DMS79 (cell line): ENCODE results near the gene XRCC4.

ENCODE experiments used
- DNase-seq: peaks from one replicate; lab custom pipeline; 2025; lab: John Stamatoyannopoulos, UW

Gene XRCC4

DNA sequence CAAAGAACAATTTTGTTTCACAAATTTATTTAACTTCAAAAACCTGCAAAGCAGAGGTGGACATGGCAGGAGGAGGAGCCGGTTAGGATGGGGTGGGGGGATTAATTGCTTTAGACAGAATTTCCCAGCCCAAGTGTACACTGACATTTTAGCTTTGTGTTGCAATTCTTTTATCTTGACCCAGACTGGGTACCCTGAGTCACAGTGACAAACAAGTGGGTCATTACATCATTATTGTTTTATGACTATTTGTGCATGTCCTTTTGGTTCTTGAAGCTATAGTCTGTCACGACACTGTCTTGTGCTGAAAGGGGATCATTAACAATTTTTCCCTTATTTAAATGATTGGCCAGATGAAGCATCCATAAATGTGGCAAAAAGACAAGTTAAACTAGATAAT lies 309.7 kb downstream of the XRCC4 start:
- no peak for DNase-seq

- no peak for DNase-seq
Measured at GRCh38 chr5:83388608-83389007, 311.3 kb downstream of the XRCC4 start.

DNA sequence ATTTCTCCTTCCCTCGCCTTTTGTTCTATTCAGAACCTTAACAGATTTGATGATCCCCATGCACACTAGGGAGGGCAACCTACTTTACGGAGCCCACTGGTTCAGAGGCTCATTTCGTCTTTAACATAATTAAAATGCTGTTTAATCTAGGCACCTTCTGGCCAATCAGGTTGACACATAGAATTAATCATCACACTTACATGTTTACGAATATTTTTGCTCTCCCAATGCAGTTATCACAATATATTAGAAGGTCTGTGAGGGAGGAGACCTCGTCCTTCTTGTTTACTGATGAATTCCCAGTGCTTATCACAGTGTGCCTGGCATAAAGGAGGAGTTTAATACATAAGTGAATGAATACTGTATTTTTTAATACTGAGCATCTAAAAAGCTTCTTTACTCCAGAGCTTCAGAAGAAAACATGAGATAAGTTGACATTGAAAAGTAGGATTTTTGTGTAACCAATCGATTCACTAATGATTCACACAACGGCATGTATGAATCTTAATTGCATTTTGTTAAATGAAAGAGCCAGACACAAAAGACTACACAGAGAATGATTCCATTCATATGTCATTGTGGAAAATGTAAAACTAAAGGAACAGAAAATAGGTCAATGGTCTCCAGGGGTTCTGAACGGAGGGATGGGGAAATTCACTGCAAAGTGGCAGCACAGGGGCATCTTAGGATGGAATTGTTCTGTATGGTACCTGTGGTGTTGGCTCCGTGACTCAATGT lies 315.6 kb downstream of the XRCC4 start:
- DNase-seq, result no peak

- DNase-seq, result no peak
Measured at GRCh38 chr5:83393504-83393866, 316.1 kb downstream of the XRCC4 start.

DNA sequence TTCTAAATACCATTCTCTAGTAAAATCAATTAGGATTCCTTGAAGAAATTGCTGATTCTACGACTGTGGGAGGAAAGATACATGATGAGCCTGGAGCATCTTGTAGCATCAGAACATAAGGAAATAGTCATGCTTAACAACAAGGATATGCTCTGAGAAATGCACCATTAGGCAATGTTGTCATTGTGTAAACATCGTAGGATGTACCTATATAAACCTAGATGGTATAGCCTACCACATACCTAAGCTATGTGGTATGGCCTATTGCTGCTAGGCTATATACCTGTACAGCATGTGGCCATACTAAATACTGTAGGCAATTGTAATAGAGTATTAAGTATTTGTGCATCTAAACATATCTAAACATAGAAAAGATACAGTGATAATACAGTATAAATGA lies 316.8 kb downstream of the XRCC4 start:
- DNase-seq, result no peak

DNA sequence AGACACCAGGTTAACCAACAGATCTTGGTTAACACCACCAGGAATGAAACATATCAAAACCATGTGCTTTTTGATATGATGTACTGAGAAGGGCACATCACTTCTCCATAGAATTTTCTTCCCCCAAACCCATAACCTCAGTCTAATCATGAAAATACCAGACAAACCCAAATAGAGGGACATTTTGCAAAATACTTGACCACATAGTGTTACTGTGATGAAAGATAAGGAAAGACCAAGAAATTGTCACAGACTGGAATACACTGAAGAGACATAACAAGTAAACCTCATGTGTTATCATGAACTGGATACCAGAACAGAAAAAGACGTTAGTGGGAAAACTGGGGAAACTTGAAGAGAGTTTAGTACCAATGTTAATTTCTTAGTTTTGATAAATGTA lies 319.3 kb downstream of the XRCC4 start:
- DNase-seq, result no peak

DNA sequence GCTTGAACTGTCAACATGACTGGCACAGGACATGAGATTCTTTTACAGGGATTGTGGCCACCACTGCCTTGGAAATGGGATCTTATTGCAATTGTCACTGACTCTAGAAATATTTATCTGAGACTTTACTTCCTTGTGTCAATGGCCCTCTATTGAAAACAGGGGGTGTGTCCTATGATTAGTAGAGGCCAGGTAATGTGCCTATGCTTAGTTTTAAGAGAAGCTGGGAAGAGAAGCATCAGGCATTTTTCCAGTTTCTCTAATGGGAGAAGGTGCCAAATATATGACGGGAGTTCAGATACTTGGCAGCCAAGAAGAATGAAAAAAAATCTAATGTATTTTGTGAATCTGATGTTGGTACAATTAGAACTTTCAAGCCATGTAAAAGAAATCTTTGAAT lies 320.3 kb downstream of the XRCC4 start:
- no peak for DNase-seq

- no peak for DNase-seq
Measured at GRCh38 chr5:83400241-83400640, 322.9 kb downstream of the XRCC4 start.

DNA sequence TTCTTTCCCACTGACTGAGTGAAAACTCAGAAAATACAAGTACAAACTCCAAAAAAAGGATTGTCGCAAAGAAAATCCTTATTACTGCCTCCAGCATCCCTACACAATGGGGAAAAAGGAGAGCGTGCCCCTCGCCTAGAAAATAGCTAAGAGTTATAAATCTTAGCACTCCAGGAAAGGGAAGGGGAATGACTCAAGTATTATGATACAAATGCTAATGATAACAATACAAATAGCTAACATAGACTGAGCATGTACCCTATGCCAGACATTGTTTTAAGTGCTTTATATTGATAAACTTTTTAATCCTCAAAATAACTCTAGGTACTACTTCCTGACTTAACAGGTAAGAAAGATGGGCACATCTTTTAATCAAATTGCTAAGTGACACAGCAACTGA lies 323.4 kb downstream of the XRCC4 start:
- no peak for DNase-seq

DNA sequence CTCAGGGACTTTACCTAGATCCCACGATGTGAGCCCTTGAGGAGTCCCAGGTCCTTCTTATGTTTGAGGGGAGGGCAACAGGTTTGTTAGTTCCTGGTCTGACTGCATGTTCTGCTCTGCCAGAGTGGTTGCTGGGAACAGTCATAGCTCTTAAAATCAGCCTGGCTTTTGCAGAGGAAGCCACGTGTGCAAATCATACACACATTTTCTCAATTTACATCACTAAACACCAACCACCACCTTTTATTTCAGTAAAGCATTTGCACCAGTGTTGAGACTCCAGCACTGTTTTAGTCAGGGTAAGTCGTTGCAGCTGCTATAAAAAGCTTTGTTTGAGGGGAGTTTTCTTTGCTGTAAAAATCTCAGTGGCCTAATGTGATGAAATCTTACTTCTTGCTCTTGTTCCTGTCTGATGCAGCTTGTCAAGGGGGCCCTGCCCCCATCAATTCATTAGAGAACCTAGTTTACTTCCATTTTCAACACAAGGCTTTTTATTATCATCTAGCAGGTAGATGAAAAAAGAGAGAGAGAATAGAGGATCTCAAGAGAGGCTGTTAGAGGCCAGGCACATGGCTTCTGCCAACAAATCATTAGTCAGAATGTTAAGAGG lies 323.9 kb downstream of the XRCC4 start:
- no peak for DNase-seq

DNA sequence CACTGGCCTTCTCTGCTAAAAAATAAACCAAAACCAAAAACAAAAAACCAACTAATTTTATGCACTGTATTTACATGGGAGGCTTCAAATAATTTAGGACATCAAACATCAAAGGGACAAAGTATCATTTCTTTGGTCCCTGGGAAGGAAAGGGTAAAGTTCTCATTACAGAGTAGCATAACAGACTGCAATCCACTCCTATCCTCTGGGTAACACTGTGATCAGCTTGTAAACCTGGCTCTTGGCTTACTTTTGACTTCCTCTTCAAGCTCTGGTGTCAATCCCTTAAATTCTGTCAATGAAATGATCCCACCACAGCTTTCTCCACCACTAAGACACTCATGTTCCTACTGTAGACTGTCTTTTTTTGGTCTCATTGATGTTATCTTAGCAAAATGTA lies 324.4 kb downstream of the XRCC4 start:
- no peak for DNase-seq
